Central memory CD8-positive, alpha-beta T cell (primary cell): Measurements from ENCODE around the gene FBLIM1.
A peak's percentile ranks its signal among the peaks of the same experiment; 100 is the strongest.

ENCODE experiments used
- ATAC-seq: fragments of 150-1000 bp; cut with Tn5 transposase; replicated peaks from 2 replicates; pipeline ENCODE4 v1.10.0; 2022; ENCODE audit warnings: mild to moderate bottlenecking, moderate FRiP score, moderate number of reproducible peaks; ENCODE audit not compliant: poor library complexity, severe bottlenecking; ENCODE audit errors: extremely low read depth
- DNase-seq, 2 donors: peaks; one replicate each; pipeline ENCODE4 v3.0.0; 2021; ENCODE audit warnings: low spot score in 2 of 2
- H3K27ac Mint-ChIP-seq: one replicate; pipeline ENCODE4 v1.8.0; 2022; ENCODE audit warnings: low read depth, mild to moderate bottlenecking, moderate library complexity, mixed read lengths
- H3K27me3 Mint-ChIP-seq: one replicate; pipeline ENCODE4 v1.8.0; 2022; ENCODE audit warnings: mixed read lengths
- H3K36me3 Mint-ChIP-seq: one replicate; pipeline ENCODE4 v1.8.0; 2022; ENCODE audit warnings: mild to moderate bottlenecking, moderate library complexity, mixed read lengths; ENCODE audit not compliant: insufficient read depth
- H3K4me1 Mint-ChIP-seq: one replicate; pipeline ENCODE4 v1.8.0; 2022; ENCODE audit warnings: mixed read lengths
- H3K4me3 Mint-ChIP-seq: one replicate; pipeline ENCODE4 v1.8.0; 2022; ENCODE audit warnings: mild to moderate bottlenecking, moderate library complexity, mixed read lengths
- H3K9me3 Mint-ChIP-seq: one replicate; pipeline ENCODE4 v1.8.0; 2022; ENCODE audit warnings: mixed read lengths

FBLIM1 gene

GRCh38 chr1:15724949-15725880, 33.4 kb upstream of the FBLIM1 start:
- ATAC-seq (no peak), DNase-seq (no peak)
- H3K27ac Mint-ChIP-seq, result no peak overlapping the region
- no peaks in the 10 kb centered on the region for H3K27me3 Mint-ChIP-seq
- peaks cover 34% of the 10 kb centered on the region for H3K36me3 Mint-ChIP-seq
- H3K4me1 Mint-ChIP-seq, result no peaks in the 10 kb centered on the region
- no peaks in the 10 kb centered on the region for H3K9me3 Mint-ChIP-seq
- H3K4me3 Mint-ChIP-seq, result peak overlapping the region; percentile 20

- no peak for ATAC-seq
- Mint-ChIP-seq H3K27me3 (no peaks in the 10 kb centered on the region), H3K36me3 (peaks cover 37% of the 10 kb centered on the region), H3K9me3 (no peaks in the 10 kb centered on the region), H3K4me1 (no peaks in the 10 kb centered on the region), H3K27ac (no peak overlapping the region), H3K4me3 (no peak overlapping the region)
- no peak for DNase-seq
Measured at GRCh38 chr1:15726508-15726907, 32.1 kb upstream of the FBLIM1 start.

- ATAC-seq, result no peak
- Mint-ChIP-seq H3K9me3 (no peaks in the 10 kb centered on the region), H3K27ac (no peak overlapping the region), H3K36me3 (peaks cover 34% of the 10 kb centered on the region), H3K4me3 (no peak overlapping the region), H3K4me1 (no peaks in the 10 kb centered on the region), H3K27me3 (no peaks in the 10 kb centered on the region)
- DNase-seq, result no peak
Measured at GRCh38 chr1:15727021-15727420, 31.6 kb upstream of the FBLIM1 start.

DNA sequence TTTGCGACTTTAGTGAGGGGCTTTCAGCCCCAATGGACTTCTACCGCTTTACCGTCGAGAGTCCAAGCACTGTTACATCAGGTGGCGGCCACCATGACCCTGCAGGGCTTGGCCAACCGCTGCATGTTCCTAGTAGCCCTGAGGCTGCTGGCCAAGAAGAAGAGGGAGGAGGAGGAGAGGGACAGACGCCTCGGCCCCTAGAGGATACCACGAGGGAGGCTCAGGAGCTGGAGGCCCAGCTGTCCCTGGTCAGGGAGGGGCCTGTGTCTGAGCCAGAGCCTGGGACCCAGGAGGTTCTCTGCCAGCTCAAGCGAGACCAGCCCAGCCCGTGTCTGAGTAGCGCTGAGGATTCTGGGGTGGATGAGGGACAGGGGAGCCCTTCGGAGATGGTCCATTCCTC, 31.2 kb upstream of the FBLIM1 start:
- ATAC-seq (no peak), DNase-seq (no peak)
- Mint-ChIP-seq H3K36me3 (peaks cover 35% of the 10 kb centered on the region), H3K9me3 (no peaks in the 10 kb centered on the region), H3K27ac (no peak overlapping the region), H3K27me3 (no peaks in the 10 kb centered on the region), H3K4me3 (no peak overlapping the region), H3K4me1 (no peaks in the 10 kb centered on the region)

- DNase-seq (no peak), ATAC-seq (no peak)
- Mint-ChIP-seq H3K9me3 (no peaks in the 10 kb centered on the region), H3K4me1 (no peaks in the 10 kb centered on the region), H3K4me3 (no peak overlapping the region), H3K36me3 (peaks cover 35% of the 10 kb centered on the region), H3K27me3 (no peaks in the 10 kb centered on the region), H3K27ac (no peak overlapping the region)
Measured at GRCh38 chr1:15727866-15728534, 30.6 kb upstream of the FBLIM1 start.

- H3K36me3 Mint-ChIP-seq, result peaks cover 33% of the 10 kb centered on the region
- H3K4me3 Mint-ChIP-seq, result no peak overlapping the region
- H3K27ac Mint-ChIP-seq, result no peak overlapping the region
- H3K27me3 Mint-ChIP-seq, result no peaks in the 10 kb centered on the region
- H3K4me1 Mint-ChIP-seq, result no peaks in the 10 kb centered on the region
- DNase-seq (no peak), ATAC-seq (no peak)
- no peaks in the 10 kb centered on the region for H3K9me3 Mint-ChIP-seq
Measured at GRCh38 chr1:15728937-15729657, 29.5 kb upstream of the FBLIM1 start.

- H3K4me1 Mint-ChIP-seq, result no peaks in the 10 kb centered on the region
- H3K9me3 Mint-ChIP-seq, result no peaks in the 10 kb centered on the region
- H3K4me3 Mint-ChIP-seq, result no peak overlapping the region
- peaks cover 30% of the 10 kb centered on the region for H3K36me3 Mint-ChIP-seq
- DNase-seq (no peak), ATAC-seq (no peak)
- no peak overlapping the region for H3K27ac Mint-ChIP-seq
- no peaks in the 10 kb centered on the region for H3K27me3 Mint-ChIP-seq
Measured at GRCh38 chr1:15730423-15730822, 28.2 kb upstream of the FBLIM1 start.

DNA sequence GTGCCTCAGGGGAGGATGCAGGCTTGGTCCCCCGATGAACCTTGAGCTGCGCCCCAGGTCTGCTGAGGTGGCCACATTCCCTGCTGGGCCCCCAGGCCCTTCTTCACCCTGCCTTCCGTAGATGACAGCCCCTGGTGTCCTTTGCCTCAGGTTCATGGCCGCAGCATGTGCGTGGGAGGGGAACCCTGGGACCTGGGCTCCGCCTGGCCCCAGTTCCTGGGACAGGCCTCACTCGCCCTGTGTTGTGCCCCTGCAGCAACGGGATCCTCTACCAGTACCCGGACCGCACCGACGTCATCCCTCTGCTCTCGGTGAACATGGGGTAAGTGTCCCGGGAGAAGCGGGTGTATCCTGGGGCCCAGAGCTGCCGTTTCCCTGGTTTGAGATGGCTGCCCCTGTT, 27.7 kb upstream of the FBLIM1 start:
- Mint-ChIP-seq H3K9me3 (no peaks in the 10 kb centered on the region), H3K4me3 (no peak overlapping the region), H3K4me1 (no peaks in the 10 kb centered on the region), H3K27me3 (no peaks in the 10 kb centered on the region), H3K36me3 (peaks cover 28% of the 10 kb centered on the region), H3K27ac (no peak overlapping the region)
- DNase-seq, result no peak
- no peak for ATAC-seq

- H3K27me3 Mint-ChIP-seq, result no peaks in the 10 kb centered on the region
- H3K36me3 Mint-ChIP-seq, result peaks cover 24% of the 10 kb centered on the region
- ATAC-seq, result no peak
- no peaks in the 10 kb centered on the region for H3K4me1 Mint-ChIP-seq
- H3K4me3 Mint-ChIP-seq, result no peak overlapping the region
- no peak overlapping the region for H3K27ac Mint-ChIP-seq
- no peaks in the 10 kb centered on the region for H3K9me3 Mint-ChIP-seq
- DNase-seq, result no peak
Measured at GRCh38 chr1:15731735-15732685, 26.6 kb upstream of the FBLIM1 start.

- Mint-ChIP-seq H3K4me3 (no peak overlapping the region), H3K27ac (no peak overlapping the region), H3K4me1 (no peaks in the 10 kb centered on the region), H3K36me3 (peaks cover 19% of the 10 kb centered on the region), H3K9me3 (no peaks in the 10 kb centered on the region), H3K27me3 (no peaks in the 10 kb centered on the region)
- DNase-seq, result no peak
- ATAC-seq, result no peak
Measured at GRCh38 chr1:15732686-15733081, 25.9 kb upstream of the FBLIM1 start.

- Mint-ChIP-seq H3K36me3 (peaks cover 16% of the 10 kb centered on the region), H3K27ac (peak overlapping the region; percentile 29), H3K27me3 (no peaks in the 10 kb centered on the region), H3K9me3 (no peaks in the 10 kb centered on the region), H3K4me1 (no peaks in the 10 kb centered on the region), H3K4me3 (no peak overlapping the region)
- ATAC-seq (no peak), DNase-seq (no peak)
Measured at GRCh38 chr1:15733218-15733725, 25.3 kb upstream of the FBLIM1 start.
